ENCODE data around the gene GPX3.

DNA sequence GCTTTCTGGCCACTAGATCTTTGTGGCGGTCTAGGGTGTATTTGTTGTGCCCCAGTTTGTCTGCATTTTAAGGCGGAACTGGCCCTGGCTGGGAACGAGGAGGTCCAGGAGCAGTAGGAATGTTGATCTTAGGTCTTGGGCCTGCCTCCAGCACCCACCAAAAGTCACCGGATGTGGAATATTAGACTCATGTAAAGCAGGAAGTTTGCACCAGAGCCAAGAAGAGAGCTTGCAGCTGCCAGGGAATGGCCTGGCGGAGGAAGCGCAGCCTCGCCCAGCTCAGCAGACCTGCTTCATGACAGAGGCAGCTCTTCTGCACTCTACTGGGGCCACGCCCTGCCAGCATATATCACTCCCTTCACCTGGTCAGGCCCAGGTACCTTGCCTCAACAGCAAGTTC, 3.3 kb downstream of the GPX3 start:
- no peak for TF ChIP-seq ZNF114 (CRISPR knock-in tag; IDR thresholded peaks at IDR 0.05)
- no peak for TF ChIP-seq EZH2phosphoT487 (IDR thresholded peaks at IDR 0.05; ENCODE audit: unreplicated experiment)
- TF ChIP-seq, protein P1, sequence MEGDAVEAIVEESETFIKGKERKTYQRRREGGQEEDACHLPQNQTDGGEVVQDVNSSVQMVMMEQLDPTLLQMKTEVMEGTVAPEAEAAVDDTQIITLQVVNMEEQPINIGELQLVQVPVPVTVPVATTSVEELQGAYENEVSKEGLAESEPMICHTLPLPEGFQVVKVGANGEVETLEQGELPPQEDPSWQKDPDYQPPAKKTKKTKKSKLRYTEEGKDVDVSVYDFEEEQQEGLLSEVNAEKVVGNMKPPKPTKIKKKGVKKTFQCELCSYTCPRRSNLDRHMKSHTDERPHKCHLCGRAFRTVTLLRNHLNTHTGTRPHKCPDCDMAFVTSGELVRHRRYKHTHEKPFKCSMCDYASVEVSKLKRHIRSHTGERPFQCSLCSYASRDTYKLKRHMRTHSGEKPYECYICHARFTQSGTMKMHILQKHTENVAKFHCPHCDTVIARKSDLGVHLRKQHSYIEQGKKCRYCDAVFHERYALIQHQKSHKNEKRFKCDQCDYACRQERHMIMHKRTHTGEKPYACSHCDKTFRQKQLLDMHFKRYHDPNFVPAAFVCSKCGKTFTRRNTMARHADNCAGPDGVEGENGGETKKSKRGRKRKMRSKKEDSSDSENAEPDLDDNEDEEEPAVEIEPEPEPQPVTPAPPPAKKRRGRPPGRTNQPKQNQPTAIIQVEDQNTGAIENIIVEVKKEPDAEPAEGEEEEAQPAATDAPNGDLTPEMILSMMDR (conservative IDR thresholded peaks at IDR 0.05; ENCODE audit: low read depth in 2 of 2): no peak
- no peak for TF ChIP-seq EZH2 (IDR thresholded peaks at IDR 0.05; ENCODE audit: low read depth, unreplicated experiment)
- TF ChIP-seq POLR2AphosphoS5 (IDR thresholded peaks at IDR 0.05; ENCODE audit: low read depth): no peak
- TF ChIP-seq, protein P2, sequence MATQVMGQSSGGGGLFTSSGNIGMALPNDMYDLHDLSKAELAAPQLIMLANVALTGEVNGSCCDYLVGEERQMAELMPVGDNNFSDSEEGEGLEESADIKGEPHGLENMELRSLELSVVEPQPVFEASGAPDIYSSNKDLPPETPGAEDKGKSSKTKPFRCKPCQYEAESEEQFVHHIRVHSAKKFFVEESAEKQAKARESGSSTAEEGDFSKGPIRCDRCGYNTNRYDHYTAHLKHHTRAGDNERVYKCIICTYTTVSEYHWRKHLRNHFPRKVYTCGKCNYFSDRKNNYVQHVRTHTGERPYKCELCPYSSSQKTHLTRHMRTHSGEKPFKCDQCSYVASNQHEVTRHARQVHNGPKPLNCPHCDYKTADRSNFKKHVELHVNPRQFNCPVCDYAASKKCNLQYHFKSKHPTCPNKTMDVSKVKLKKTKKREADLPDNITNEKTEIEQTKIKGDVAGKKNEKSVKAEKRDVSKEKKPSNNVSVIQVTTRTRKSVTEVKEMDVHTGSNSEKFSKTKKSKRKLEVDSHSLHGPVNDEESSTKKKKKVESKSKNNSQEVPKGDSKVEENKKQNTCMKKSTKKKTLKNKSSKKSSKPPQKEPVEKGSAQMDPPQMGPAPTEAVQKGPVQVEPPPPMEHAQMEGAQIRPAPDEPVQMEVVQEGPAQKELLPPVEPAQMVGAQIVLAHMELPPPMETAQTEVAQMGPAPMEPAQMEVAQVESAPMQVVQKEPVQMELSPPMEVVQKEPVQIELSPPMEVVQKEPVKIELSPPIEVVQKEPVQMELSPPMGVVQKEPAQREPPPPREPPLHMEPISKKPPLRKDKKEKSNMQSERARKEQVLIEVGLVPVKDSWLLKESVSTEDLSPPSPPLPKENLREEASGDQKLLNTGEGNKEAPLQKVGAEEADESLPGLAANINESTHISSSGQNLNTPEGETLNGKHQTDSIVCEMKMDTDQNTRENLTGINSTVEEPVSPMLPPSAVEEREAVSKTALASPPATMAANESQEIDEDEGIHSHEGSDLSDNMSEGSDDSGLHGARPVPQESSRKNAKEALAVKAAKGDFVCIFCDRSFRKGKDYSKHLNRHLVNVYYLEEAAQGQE (IDR thresholded peaks at IDR 0.05; ENCODE audit: unreplicated experiment): no peak
- TF ChIP-seq, protein P3, sequence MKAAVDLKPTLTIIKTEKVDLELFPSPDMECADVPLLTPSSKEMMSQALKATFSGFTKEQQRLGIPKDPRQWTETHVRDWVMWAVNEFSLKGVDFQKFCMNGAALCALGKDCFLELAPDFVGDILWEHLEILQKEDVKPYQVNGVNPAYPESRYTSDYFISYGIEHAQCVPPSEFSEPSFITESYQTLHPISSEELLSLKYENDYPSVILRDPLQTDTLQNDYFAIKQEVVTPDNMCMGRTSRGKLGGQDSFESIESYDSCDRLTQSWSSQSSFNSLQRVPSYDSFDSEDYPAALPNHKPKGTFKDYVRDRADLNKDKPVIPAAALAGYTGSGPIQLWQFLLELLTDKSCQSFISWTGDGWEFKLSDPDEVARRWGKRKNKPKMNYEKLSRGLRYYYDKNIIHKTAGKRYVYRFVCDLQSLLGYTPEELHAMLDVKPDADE (IDR thresholded peaks at IDR 0.05): no peak
- TF ChIP-seq ZNF331 (CRISPR knock-in tag; IDR thresholded peaks at IDR 0.05; ENCODE audit: low read depth): no peak
- no peak for TF ChIP-seq NANOG (IDR thresholded peaks at IDR 0.05; ENCODE audit: borderline replicate concordance)
- no peak for TF ChIP-seq JUNB (IDR thresholded peaks at IDR 0.05; ENCODE audit: unreplicated experiment)
